ENCODE data around the gene MTMR3. TPM values are rescaled to one million over a fixed set of nuclear protein-coding genes. Genes with fewer than 3 reads are reported as not detected.

The MTMR3 gene
- total RNA-seq, 1 experiment from 2014 or later, result 27.3 TPM

- TF ChIP-seq, protein P1, sequence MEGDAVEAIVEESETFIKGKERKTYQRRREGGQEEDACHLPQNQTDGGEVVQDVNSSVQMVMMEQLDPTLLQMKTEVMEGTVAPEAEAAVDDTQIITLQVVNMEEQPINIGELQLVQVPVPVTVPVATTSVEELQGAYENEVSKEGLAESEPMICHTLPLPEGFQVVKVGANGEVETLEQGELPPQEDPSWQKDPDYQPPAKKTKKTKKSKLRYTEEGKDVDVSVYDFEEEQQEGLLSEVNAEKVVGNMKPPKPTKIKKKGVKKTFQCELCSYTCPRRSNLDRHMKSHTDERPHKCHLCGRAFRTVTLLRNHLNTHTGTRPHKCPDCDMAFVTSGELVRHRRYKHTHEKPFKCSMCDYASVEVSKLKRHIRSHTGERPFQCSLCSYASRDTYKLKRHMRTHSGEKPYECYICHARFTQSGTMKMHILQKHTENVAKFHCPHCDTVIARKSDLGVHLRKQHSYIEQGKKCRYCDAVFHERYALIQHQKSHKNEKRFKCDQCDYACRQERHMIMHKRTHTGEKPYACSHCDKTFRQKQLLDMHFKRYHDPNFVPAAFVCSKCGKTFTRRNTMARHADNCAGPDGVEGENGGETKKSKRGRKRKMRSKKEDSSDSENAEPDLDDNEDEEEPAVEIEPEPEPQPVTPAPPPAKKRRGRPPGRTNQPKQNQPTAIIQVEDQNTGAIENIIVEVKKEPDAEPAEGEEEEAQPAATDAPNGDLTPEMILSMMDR (IDR thresholded peaks at IDR 0.05; ENCODE audit: insufficient read depth in 1 of 2, low read depth in 1 of 2, low read length in 1 of 2, severe bottlenecking in 1 of 2, unreplicated experiment in 1 of 2), result no peak
- Mint-ChIP-seq H3K9me3 (ENCODE audit: unreplicated experiment) (no peaks in the 10 kb centered on the region), H3K36me3 (ENCODE audit: insufficient read depth, unreplicated experiment) (no peaks in the 10 kb centered on the region), H3K27ac (ENCODE audit: unreplicated experiment) (no peak overlapping the region), H3K4me3 (ENCODE audit: unreplicated experiment) (no peak overlapping the region), H3K27me3 (ENCODE audit: insufficient read depth, unreplicated experiment) (no peaks in the 10 kb centered on the region), H3K4me1 (ENCODE audit: low read depth, unreplicated experiment) (peaks cover 23% of the 10 kb centered on the region)
- POLR2A ChIA-PET, result no interaction called here
- no TSS peak for BruUV-seq (replicated peaks)
- Histone ChIP-seq H3K36me3 (ENCODE audit: control insufficient read depth, insufficient read depth, low read length) (no peaks in the 10 kb centered on the region; the same call in 1 of the 2 replicates), H3K4me3 (ENCODE audit: low read depth, low read length) (no peak overlapping the region), H3K9me3 (no peaks in the 10 kb centered on the region), H3K4me1 (0 out of 2 replicates have a peak, but pooled peaks cover 3% of the 10 kb centered on the region), H3K27me3 (replicated peaks; ENCODE audit: control insufficient read depth, insufficient read depth, low read length) (no peaks in the 10 kb centered on the region)
- intact Hi-C loops (cut with micrococcal nuclease; ENCODE audit: unreplicated experiment), result no loop called here
- CTCF ChIA-PET, result interaction anchor here (0.6 kb wide), 1 partner anchor 172 kb away, joined by 3 read pairs; no protein-coding TSS in a partner anchor
- DNase-seq, result no peak
Measured at GRCh38 chr22:29917052-29917902, 34.3 kb downstream of the MTMR3 start.

DNA sequence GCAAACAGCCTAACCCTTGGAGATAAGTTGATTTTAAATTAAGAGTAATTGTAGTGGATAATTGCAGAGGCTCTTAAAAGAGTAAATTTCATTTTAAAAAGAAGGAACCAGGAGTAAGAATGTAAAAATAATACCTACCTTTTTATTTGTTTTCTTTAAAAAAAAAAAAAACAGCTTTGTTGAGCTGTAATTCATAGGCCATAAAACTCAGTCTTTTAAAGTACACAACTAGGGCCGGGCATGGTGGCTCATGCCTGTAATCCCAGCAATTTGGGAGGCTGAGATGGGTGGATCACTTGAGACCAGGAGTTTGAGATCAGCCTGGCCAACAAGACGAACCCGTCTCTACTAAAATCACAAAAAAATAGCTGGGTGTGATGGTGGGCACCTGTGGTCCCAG, 42.4 kb downstream of the MTMR3 start:
- intact Hi-C loops (cut with micrococcal nuclease; ENCODE audit: unreplicated experiment), result no loop called here
- no peaks in the 10 kb centered on the region for H3K4me1 Mint-ChIP-seq (ENCODE audit: low read depth, unreplicated experiment)
- DNase-seq, result no peak
- Histone ChIP-seq H3K36me3 (ENCODE audit: control insufficient read depth, insufficient read depth, low read length) (no peaks in the 10 kb centered on the region; the same call in 1 of the 2 replicates), H3K9me3 (peaks cover 2% of the 10 kb centered on the region; the same call in 1 of the 2 replicates), H3K4me3 (ENCODE audit: low read depth, low read length) (no peak overlapping the region), H3K27me3 (replicated peaks; ENCODE audit: control insufficient read depth, insufficient read depth, low read length) (no peaks in the 10 kb centered on the region), H3K4me1 (no peaks in the 10 kb centered on the region)
- no peaks in the 10 kb centered on the region for H3K27me3 Mint-ChIP-seq (ENCODE audit: insufficient read depth, unreplicated experiment)
- TF ChIP-seq, protein P1 (IDR thresholded peaks at IDR 0.05; ENCODE audit: insufficient read depth in 1 of 2, low read depth in 1 of 2, low read length in 1 of 2, severe bottlenecking in 1 of 2, unreplicated experiment in 1 of 2), result no peak
- no TSS peak for BruUV-seq (replicated peaks)
- ChIA-PET CTCF (no interaction called here), POLR2A (no interaction called here)
- H3K27ac Mint-ChIP-seq (ENCODE audit: unreplicated experiment), result no peak overlapping the region
- no peaks in the 10 kb centered on the region for H3K9me3 Mint-ChIP-seq (ENCODE audit: unreplicated experiment)
- no peaks in the 10 kb centered on the region for H3K36me3 Mint-ChIP-seq (ENCODE audit: insufficient read depth, unreplicated experiment)
- H3K4me3 Mint-ChIP-seq (ENCODE audit: unreplicated experiment), result no peak overlapping the region

GRCh38 chr22:29926057-29926456, 43.1 kb downstream of the MTMR3 start:
- no peaks in the 10 kb centered on the region for H3K9me3 Mint-ChIP-seq (ENCODE audit: unreplicated experiment)
- H3K36me3 ChIP-seq (ENCODE audit: control insufficient read depth, insufficient read depth, low read length), result no peaks in the 10 kb centered on the region; the same call in 1 of the 2 replicates
- ChIA-PET CTCF (no interaction called here), POLR2A (no interaction called here)
- H3K27me3 ChIP-seq (replicated peaks; ENCODE audit: control insufficient read depth, insufficient read depth, low read length), result no peaks in the 10 kb centered on the region
- H3K4me1 Mint-ChIP-seq (ENCODE audit: low read depth, unreplicated experiment), result no peaks in the 10 kb centered on the region
- intact Hi-C loops (cut with micrococcal nuclease; ENCODE audit: unreplicated experiment), result no loop called here
- H3K4me3 Mint-ChIP-seq (ENCODE audit: unreplicated experiment), result no peak overlapping the region
- no TSS peak for BruUV-seq (replicated peaks)
- H3K27me3 Mint-ChIP-seq (ENCODE audit: insufficient read depth, unreplicated experiment), result no peaks in the 10 kb centered on the region
- H3K27ac Mint-ChIP-seq (ENCODE audit: unreplicated experiment), result no peak overlapping the region
- no peak overlapping the region for H3K4me3 ChIP-seq (ENCODE audit: low read depth, low read length)
- TF ChIP-seq, protein P1 (IDR thresholded peaks at IDR 0.05; ENCODE audit: insufficient read depth in 1 of 2, low read depth in 1 of 2, low read length in 1 of 2, severe bottlenecking in 1 of 2, unreplicated experiment in 1 of 2), result no peak
- H3K4me1 ChIP-seq, result no peaks in the 10 kb centered on the region
- no peaks in the 10 kb centered on the region for H3K36me3 Mint-ChIP-seq (ENCODE audit: insufficient read depth, unreplicated experiment)
- no peak for DNase-seq
- peaks cover 2% of the 10 kb centered on the region; the same call in 1 of the 2 replicates for H3K9me3 ChIP-seq

Measured in Caco-2 (cell line).